ENCODE results near the gene BET1L.
"Not testable (repeated sequence)": the region's sequence is repeated elsewhere in the genome, so short reads cannot be mapped to it uniquely, and the experiment has no call there.

BET1L gene

DNA sequence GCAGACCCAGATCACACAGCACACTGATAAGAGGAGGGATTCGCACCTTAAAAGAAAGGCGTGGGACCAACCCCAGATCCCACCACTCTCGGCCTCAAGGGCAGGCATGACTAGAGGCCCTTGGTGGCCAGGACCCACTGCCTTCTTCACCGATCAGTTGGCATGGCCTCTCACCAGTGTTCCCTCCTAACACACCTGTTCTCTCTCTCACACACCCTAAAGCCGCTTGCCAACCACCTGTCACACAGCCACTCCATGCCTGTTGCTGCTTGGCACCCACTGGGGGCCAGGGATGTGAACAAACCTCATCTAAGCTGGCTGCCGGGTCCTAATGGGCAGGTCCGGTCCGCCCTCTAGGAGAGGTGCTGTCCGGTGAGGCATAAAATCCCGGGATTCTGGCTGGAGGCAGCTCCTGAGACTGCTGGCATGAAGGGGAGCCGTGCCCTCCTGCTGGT, 14.5 kb downstream of the BET1L start, which contains the start of gene SCGB1C1:
Gene SCGB1C1 (plus strand): TSS at position 405 of the 455 bp plus-strand sequence. CDS start 22 bp downstream, at position 427.
- DNase-seq: not testable (repeated sequence)

DNA sequence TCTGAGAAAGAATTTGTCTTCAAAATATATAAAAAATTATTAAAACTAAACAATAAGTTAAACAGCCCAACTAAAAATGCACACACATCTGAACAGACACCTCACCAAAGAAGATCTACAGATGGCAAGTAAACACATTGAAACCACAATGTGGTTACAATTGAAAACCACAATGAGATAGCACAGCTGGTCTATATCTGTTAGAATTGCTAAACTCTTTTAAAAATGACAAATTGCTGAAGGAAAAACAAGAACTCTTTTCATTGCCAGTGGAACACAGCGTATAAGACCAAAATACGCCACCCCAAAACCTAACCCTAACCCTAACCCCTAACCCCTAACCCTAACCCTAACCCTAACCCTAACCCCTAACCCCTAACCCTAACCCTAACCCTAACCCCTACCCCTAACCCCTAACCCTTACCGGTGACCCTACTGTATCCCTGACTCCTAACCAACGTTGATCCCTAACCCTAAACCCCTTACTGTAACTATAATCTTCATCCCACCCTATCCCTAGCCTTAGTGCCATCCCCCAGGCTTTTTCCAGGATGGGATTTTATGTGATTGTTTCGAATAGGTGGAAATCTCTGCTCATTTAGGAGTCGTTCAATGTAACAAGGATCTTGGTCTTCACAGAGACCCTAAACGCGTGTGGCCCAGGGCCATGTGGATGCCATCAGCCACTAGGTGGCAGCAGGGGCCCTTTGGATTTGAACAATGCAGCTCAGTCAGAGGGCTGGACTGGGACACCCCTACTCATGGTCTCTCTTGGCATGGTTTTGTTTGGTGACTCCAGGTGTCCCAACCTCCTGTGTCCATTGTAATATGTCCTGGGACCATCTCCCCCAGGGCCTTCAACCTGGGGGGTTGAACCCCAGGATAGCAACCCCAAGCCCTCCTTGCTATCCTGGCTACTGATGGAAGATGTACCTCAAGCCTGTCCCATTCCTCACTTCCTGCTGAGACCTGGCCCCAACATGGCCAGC, 15.4 kb downstream of the BET1L start:
- peak; percentile 52 for DNase-seq

DNA sequence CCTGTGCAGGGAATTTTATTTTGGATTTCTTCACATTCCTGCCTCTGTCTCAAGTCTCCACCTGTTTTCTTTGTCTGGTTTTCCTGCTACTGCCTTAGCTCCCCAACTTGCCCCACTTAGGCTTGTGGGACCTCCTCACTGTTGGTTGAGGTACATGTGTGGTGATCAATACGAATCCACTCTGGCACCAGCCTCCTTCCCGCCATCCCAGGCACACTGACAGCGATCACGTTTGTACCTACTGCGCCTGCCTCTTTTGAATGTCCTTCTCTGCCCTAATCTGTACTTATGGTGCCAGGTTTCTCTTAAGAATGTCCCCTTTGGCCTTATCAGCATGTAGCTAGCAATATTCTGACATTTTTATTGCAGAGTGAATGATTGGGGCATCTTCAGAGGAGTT, 16.7 kb downstream of the BET1L start:
- DNase-seq: not testable (repeated sequence)

DNA sequence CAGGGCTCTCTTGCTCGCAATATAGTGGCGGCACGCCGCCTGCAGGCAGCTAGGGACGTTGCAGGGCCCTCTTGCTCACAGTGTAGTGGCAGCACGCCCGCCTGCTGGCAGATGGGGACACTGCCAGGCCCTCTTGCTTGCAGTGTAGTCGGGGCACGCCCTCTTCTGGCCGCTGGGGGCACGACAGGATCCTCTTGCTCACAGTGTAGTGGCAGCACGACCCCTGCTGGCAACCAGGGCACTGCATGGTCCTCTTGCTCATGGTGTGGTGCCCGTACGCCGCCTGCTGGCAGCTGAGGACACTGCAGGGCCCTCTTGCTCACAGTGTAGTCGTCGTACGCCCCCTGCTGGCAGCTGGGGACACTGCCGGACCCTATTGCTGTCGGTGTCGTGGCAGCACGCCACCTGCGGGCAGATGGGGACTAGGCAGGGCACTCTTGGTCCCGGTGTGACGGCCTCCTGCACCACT, 17.3 kb downstream of the BET1L start:
- DNase-seq: peak; percentile 62

DNA sequence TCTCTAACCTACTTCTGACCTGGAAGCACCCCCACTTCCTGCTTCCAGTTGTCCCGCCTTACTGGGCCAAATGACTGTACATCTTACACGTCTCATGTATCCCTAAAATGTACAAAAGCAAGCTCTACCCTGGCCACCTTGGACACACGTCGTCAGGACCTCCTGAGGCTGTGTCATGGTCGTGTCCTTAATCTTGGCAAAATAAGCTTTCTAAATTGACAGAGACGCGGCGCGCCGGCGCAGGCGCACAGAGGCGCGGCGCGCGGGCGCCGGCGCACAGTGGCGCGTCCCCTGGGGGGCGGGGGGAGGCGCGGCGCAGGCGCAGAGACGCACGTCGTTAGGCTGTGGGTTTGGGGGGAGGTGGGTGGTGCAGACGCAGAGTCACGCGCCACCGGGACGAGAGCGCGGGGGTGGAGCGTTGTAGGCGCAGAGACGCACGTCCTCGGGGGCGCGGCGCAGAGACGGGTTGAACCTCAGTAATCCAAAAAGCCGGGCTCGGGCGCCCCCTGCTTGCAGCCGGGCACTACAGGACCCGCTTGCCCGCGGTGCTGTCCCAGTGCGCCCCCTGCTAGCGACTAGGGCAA, 17.9 kb downstream of the BET1L start:
- not testable (repeated sequence) for DNase-seq

DNA sequence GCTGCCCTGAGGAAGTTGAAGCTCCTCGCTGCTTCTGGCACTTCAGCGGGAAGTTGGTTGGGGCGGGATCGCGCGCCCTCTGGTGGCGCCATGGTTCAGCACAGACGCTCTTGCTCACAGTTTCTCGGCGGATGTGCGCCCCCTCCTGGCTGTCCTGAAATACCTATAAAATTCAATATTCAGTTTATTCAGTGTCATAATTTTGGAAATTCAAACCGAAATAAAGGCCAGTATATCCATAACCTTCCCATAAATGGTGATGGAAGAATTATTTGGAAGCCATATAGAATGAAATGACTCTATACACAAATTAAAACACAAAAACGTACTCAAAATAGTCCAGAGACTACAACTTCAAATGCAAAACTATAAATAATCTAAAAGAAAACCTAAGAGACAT, 27.0 kb downstream of the BET1L start:
- not testable (repeated sequence) for DNase-seq
